HS-27A (cell line): ENCODE measurements around the gene PPM1E.

Experiments
- DNase-seq: peaks from one replicate; pipeline ENCODE4 v3.0.0-alpha.2; 2012; ENCODE audit warnings: low read depth, missing footprints

Gene PPM1E

GRCh38 chr17:58996968-58997367 lies 241.3 kb downstream of the PPM1E start:
- no peak for DNase-seq

GRCh38 chr17:58997756-58998553 lies 242.3 kb downstream of the PPM1E start:
- no peak for DNase-seq

GRCh38 chr17:58998871-58999270 lies 243.2 kb downstream of the PPM1E start:
- no peak for DNase-seq

GRCh38 chr17:58999500-58999899 lies 243.8 kb downstream of the PPM1E start:
- no peak for DNase-seq

- DNase-seq = no peak
Measured at GRCh38 chr17:59000022-59000421, 244.4 kb downstream of the PPM1E start.

GRCh38 chr17:59001158-59001814 lies 245.6 kb downstream of the PPM1E start:
- peak; percentile 40 for DNase-seq

GRCh38 chr17:59002126-59002525 lies 246.5 kb downstream of the PPM1E start:
- DNase-seq = no peak

- no peak for DNase-seq
Measured at GRCh38 chr17:59002848-59003247, 247.2 kb downstream of the PPM1E start.

GRCh38 chr17:59003860-59004259 lies 248.2 kb downstream of the PPM1E start:
- no peak for DNase-seq

- DNase-seq = peak; percentile 30
Measured at GRCh38 chr17:59004338-59005111, 248.9 kb downstream of the PPM1E start.

- no peak for DNase-seq
Measured at GRCh38 chr17:59007995-59008394, 252.3 kb downstream of the PPM1E start.

GRCh38 chr17:59008737-59009136 lies 253.1 kb downstream of the PPM1E start:
- no peak for DNase-seq

- DNase-seq = no peak
Measured at GRCh38 chr17:59010026-59010425, 254.4 kb downstream of the PPM1E start.

- no peak for DNase-seq
Measured at GRCh38 chr17:59011975-59012374, 256.3 kb downstream of the PPM1E start.

- no peak for DNase-seq
Measured at GRCh38 chr17:59018019-59018418, 262.4 kb downstream of the PPM1E start.

- DNase-seq = no peak
Measured at GRCh38 chr17:59024916-59025315, 269.3 kb downstream of the PPM1E start.

- DNase-seq = no peak
Measured at GRCh38 chr17:59026176-59026939, 270.7 kb downstream of the PPM1E start.

- no peak for DNase-seq
Measured at GRCh38 chr17:59027750-59028149, 272.1 kb downstream of the PPM1E start.

GRCh38 chr17:59028328-59028727 lies 272.7 kb downstream of the PPM1E start:
- DNase-seq = no peak

GRCh38 chr17:59030811-59031210 lies 275.2 kb downstream of the PPM1E start:
- no peak for DNase-seq
